ENCODE data around the gene FMR1.

FMR1 gene

GRCh38 chrX:147899379-147900114 is 12.2 kb upstream of the FMR1 start:
- no peak overlapping the region for H3K9ac ChIP-seq (ENCODE audit: low read length)
- no peak overlapping the region for H3K27ac ChIP-seq (ENCODE audit: low read length)
- peaks cover 16% of the 10 kb centered on the region for H3K9me3 ChIP-seq (ENCODE audit: control insufficient read depth, low read depth, low read length)
- H3K4me3 ChIP-seq (ENCODE audit: low read length): no peak overlapping the region
- H3K27me3 ChIP-seq (ENCODE audit: control insufficient read depth, insufficient read depth, low read length): no peaks in the 10 kb centered on the region
- no peaks in the 10 kb centered on the region for H3K36me3 ChIP-seq (ENCODE audit: control insufficient read depth, low read depth, low read length)
- H3K4me1 ChIP-seq (ENCODE audit: control insufficient read depth, low read depth, low read length): no peaks in the 10 kb centered on the region

- H3K27me3 ChIP-seq (ENCODE audit: control insufficient read depth, insufficient read depth, low read length): no peaks in the 10 kb centered on the region
- H3K27ac ChIP-seq (ENCODE audit: low read length): no peak overlapping the region
- H3K4me3 ChIP-seq (ENCODE audit: low read length): no peak overlapping the region
- peaks cover 16% of the 10 kb centered on the region for H3K9me3 ChIP-seq (ENCODE audit: control insufficient read depth, low read depth, low read length)
- no peaks in the 10 kb centered on the region for H3K4me1 ChIP-seq (ENCODE audit: control insufficient read depth, low read depth, low read length)
- no peaks in the 10 kb centered on the region for H3K36me3 ChIP-seq (ENCODE audit: control insufficient read depth, low read depth, low read length)
- no peak overlapping the region for H3K9ac ChIP-seq (ENCODE audit: low read length)
Measured at GRCh38 chrX:147900349-147900748, 11.4 kb upstream of the FMR1 start.

- peaks cover 19% of the 10 kb centered on the region for H3K9me3 ChIP-seq (ENCODE audit: control insufficient read depth, low read depth, low read length)
Measured at GRCh38 chrX:147901461-147902126, 10.1 kb upstream of the FMR1 start.

GRCh38 chrX:147902270-147902669 is 9.4 kb upstream of the FMR1 start:
- H3K27me3 ChIP-seq (ENCODE audit: control insufficient read depth, insufficient read depth, low read length): no peaks in the 10 kb centered on the region
- H3K36me3 ChIP-seq (ENCODE audit: control insufficient read depth, low read depth, low read length): no peaks in the 10 kb centered on the region
- peaks cover 19% of the 10 kb centered on the region for H3K9me3 ChIP-seq (ENCODE audit: control insufficient read depth, low read depth, low read length)
- no peak overlapping the region for H3K27ac ChIP-seq (ENCODE audit: low read length)
- no peak overlapping the region for H3K9ac ChIP-seq (ENCODE audit: low read length)
- no peaks in the 10 kb centered on the region for H3K4me1 ChIP-seq (ENCODE audit: control insufficient read depth, low read depth, low read length)
- H3K4me3 ChIP-seq (ENCODE audit: low read length): no peak overlapping the region

More at GRCh38 chrX:147901461-147902126, 10.1 kb upstream of the FMR1 start:
- Histone ChIP-seq H3K9ac (ENCODE audit: low read length) (no peak overlapping the region), H3K36me3 (ENCODE audit: control insufficient read depth, low read depth, low read length) (no peaks in the 10 kb centered on the region), H3K27me3 (ENCODE audit: control insufficient read depth, insufficient read depth, low read length) (no peaks in the 10 kb centered on the region), H3K4me1 (ENCODE audit: control insufficient read depth, low read depth, low read length) (no peaks in the 10 kb centered on the region), H3K27ac (ENCODE audit: low read length) (no peak overlapping the region), H3K4me3 (ENCODE audit: low read length) (no peak overlapping the region)

- H3K36me3 ChIP-seq (ENCODE audit: control insufficient read depth, low read depth, low read length): no peaks in the 10 kb centered on the region
- no peak overlapping the region for H3K9ac ChIP-seq (ENCODE audit: low read length)
- H3K9me3 ChIP-seq (ENCODE audit: control insufficient read depth, low read depth, low read length): peaks cover 10% of the 10 kb centered on the region
- no peak overlapping the region for H3K27ac ChIP-seq (ENCODE audit: low read length)
- peaks cover 11% of the 10 kb centered on the region for H3K27me3 ChIP-seq (ENCODE audit: control insufficient read depth, insufficient read depth, low read length)
- H3K4me1 ChIP-seq (ENCODE audit: control insufficient read depth, low read depth, low read length): no peaks in the 10 kb centered on the region
- H3K4me3 ChIP-seq (ENCODE audit: low read length): no peak overlapping the region
Measured at GRCh38 chrX:147908106-147908505, 3.6 kb upstream of the FMR1 start.

GRCh38 chrX:147910607-147911006 is 1.1 kb upstream of the FMR1 start:
- Histone ChIP-seq H3K4me3 (ENCODE audit: low read length) (peak overlapping the region; percentile 42), H3K9ac (ENCODE audit: low read length) (no peak overlapping the region), H3K27me3 (ENCODE audit: control insufficient read depth, insufficient read depth, low read length) (peaks cover 11% of the 10 kb centered on the region)

GRCh38 chrX:147912093-147912801 is 528 bp downstream of the FMR1 start:
- H3K4me1 ChIP-seq (ENCODE audit: control insufficient read depth, low read depth, low read length): no peaks in the 10 kb centered on the region
- H3K36me3 ChIP-seq (ENCODE audit: control insufficient read depth, low read depth, low read length): no peaks in the 10 kb centered on the region
- peak overlapping the region; percentile 80 for H3K9ac ChIP-seq (ENCODE audit: low read length)
- H3K27me3 ChIP-seq (ENCODE audit: control insufficient read depth, insufficient read depth, low read length): peaks cover 11% of the 10 kb centered on the region
- no peak overlapping the region for H3K27ac ChIP-seq (ENCODE audit: low read length)
- H3K9me3 ChIP-seq (ENCODE audit: control insufficient read depth, low read depth, low read length): peaks cover 13% of the 10 kb centered on the region
- H3K4me3 ChIP-seq (ENCODE audit: low read length): peak overlapping the region; percentile 85

More at GRCh38 chrX:147910607-147911006, 1.1 kb upstream of the FMR1 start:
- no peaks in the 10 kb centered on the region for H3K4me1 ChIP-seq (ENCODE audit: control insufficient read depth, low read depth, low read length)
- no peak overlapping the region for H3K27ac ChIP-seq (ENCODE audit: low read length)
- H3K9me3 ChIP-seq (ENCODE audit: control insufficient read depth, low read depth, low read length): peaks cover 15% of the 10 kb centered on the region
- H3K36me3 ChIP-seq (ENCODE audit: control insufficient read depth, low read depth, low read length): no peaks in the 10 kb centered on the region

- H3K4me1 ChIP-seq (ENCODE audit: control insufficient read depth, low read depth, low read length): no peaks in the 10 kb centered on the region
- H3K9me3 ChIP-seq (ENCODE audit: control insufficient read depth, low read depth, low read length): peaks cover 7% of the 10 kb centered on the region
- peaks cover 11% of the 10 kb centered on the region for H3K27me3 ChIP-seq (ENCODE audit: control insufficient read depth, insufficient read depth, low read length)
- peak overlapping the region; percentile 80 for H3K9ac ChIP-seq (ENCODE audit: low read length)
- H3K36me3 ChIP-seq (ENCODE audit: control insufficient read depth, low read depth, low read length): no peaks in the 10 kb centered on the region
- peak overlapping the region; percentile 85 for H3K4me3 ChIP-seq (ENCODE audit: low read length)
- H3K27ac ChIP-seq (ENCODE audit: low read length): no peak overlapping the region
Measured at GRCh38 chrX:147913570-147913969, 1.9 kb downstream of the FMR1 start.

GRCh38 chrX:147914591-147914990 is 2.9 kb downstream of the FMR1 start:
- Histone ChIP-seq H3K27ac (ENCODE audit: low read length) (no peak overlapping the region), H3K4me3 (ENCODE audit: low read length) (peak overlapping the region; percentile 85), H3K9me3 (ENCODE audit: control insufficient read depth, low read depth, low read length) (peaks cover 7% of the 10 kb centered on the region), H3K36me3 (ENCODE audit: control insufficient read depth, low read depth, low read length) (no peaks in the 10 kb centered on the region), H3K27me3 (ENCODE audit: control insufficient read depth, insufficient read depth, low read length) (peaks cover 11% of the 10 kb centered on the region), H3K4me1 (ENCODE audit: control insufficient read depth, low read depth, low read length) (no peaks in the 10 kb centered on the region), H3K9ac (ENCODE audit: low read length) (no peak overlapping the region)

GRCh38 chrX:147916375-147916968 is 4.8 kb downstream of the FMR1 start:
- no peaks in the 10 kb centered on the region for H3K27me3 ChIP-seq (ENCODE audit: control insufficient read depth, insufficient read depth, low read length)
- peaks cover 7% of the 10 kb centered on the region for H3K9me3 ChIP-seq (ENCODE audit: control insufficient read depth, low read depth, low read length)
- H3K27ac ChIP-seq (ENCODE audit: low read length): no peak overlapping the region
- H3K4me3 ChIP-seq (ENCODE audit: low read length): no peak overlapping the region
- no peaks in the 10 kb centered on the region for H3K36me3 ChIP-seq (ENCODE audit: control insufficient read depth, low read depth, low read length)
- peaks cover 7% of the 10 kb centered on the region for H3K4me1 ChIP-seq (ENCODE audit: control insufficient read depth, low read depth, low read length)
- H3K9ac ChIP-seq (ENCODE audit: low read length): no peak overlapping the region

Data from iPS-18a (cell line).